Anterior cingulate cortex (tissue), 58 donors: ENCODE data around the gene IGF2R.

Experiments used
- DNase-seq, 58 donors: peaks; one replicate each; lab custom pipeline; 2025; lab: John Stamatoyannopoulos, UW

Gene IGF2R

GRCh38 chr6:159972506-159973268 lies 3.8 kb downstream of the IGF2R start:
- no peak for DNase-seq

- DNase-seq = no peak
Measured at GRCh38 chr6:159973406-159973805, 4.5 kb downstream of the IGF2R start.

- DNase-seq = no peak
Measured at GRCh38 chr6:159973951-159974350, 5.1 kb downstream of the IGF2R start.

DNA sequence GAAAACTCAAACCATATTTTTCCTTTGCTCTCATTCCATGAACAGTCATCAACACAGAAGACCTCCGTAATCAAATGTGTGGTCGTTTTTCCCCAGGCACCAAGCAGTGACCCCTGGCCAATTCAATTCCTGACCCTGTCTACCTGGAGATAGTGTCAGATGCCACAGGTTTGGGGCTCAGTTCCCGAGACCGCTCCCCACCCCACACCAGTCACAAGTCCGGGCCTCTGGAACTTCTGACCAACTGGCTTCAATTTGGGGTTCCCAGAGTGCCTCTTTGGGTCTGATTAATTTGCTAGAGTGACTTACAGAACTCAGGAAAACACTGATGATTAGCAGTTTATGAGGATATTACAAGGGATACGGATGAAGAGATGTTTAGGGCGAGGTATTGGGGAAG lies 6.0 kb downstream of the IGF2R start:
- no peak for DNase-seq

- DNase-seq = no peak
Measured at GRCh38 chr6:159976686-159977254, 7.9 kb downstream of the IGF2R start.

GRCh38 chr6:159977255-159977903 lies 8.5 kb downstream of the IGF2R start:
- peak in 8 of 58 donors; percentile 11 to 65 (median 36) for DNase-seq

DNA sequence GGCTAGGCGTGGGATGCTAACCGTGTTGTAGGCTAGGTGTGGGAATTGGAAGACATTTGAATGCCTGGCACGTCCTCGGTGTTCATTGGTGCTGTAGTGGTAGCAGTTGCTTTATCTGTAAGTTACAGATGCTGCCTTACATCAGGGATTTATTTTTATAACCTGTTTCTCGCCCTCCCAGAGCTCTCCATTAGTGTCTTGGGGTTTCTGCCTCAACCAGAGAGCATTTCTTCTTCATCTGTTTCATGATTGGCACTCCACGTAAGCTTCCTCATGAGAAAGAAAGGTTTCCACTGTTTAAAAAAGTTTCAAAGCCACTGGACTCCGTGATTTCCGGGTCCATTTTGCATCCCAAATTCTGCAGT lies 9.0 kb downstream of the IGF2R start:
- DNase-seq = no peak

DNA sequence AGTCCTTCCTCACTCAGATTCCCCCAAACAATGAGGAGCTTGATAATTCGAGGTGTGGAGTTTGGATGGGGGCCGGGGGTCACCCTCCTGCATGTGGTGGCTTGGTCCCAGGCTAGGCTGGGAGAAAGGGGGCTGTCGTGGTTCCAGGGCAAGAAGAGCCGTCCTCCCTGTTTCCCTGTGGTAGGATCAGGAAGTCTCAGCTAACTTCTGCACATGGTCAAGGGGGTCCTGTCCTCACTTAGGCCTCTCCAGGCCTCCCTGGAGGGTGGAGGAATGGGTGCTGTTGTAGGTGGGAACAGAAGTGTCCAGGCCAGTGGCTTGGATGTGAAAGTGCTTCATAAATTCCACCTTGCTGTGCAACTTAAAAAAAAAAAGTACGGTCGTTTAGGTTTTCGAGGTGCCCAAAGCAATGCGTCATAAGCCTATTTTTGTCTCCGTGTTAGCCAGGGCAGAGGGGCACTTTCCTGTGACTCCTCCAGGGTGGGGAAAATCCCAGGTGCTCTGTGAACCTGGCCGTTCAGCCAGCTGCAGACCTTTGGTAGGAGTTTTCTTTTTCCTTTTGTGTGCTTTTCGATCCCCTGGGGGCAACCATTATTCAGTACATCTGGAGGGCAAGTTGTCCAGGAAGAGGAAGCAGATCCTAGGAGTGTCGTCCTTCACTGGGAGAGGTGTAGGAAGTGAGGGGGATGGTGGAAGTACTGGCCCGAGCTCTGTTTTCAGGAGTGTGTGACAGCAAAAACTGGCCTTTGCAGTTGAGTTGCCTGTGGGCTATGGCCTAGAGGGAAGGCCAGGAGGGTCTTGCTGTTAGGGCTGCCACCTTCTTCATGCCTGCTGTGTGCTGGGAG lies 9.6 kb downstream of the IGF2R start:
- no peak for DNase-seq

GRCh38 chr6:159979136-159979874 lies 10.4 kb downstream of the IGF2R start:
- peak in 3 of 58 donors; percentile 28 to 41 (median 30) for DNase-seq

DNA sequence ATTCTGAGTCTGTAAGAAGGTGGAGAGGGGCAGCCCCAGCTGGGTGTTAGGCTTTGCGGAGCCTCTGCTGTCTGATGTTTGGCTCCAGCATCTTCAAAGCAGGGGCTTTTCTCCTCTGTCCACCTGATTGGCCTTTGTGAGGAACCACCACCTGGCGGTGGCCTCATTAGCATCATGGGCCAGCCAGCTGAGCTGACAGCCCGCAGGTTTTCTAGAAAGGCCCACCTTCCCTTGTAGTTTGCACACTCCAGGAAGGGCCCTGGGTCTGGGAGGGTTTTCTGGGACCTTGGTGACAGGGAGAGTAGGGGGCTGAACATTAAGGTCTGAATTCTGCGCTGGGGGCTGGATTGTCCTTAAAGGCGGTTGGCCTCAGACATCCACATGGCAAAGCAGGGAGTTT lies 11.6 kb downstream of the IGF2R start:
- DNase-seq = no peak

- no peak for DNase-seq
Measured at GRCh38 chr6:159981071-159981402, 12.2 kb downstream of the IGF2R start.

GRCh38 chr6:159981403-159982245 lies 12.7 kb downstream of the IGF2R start:
- no peak for DNase-seq

DNA sequence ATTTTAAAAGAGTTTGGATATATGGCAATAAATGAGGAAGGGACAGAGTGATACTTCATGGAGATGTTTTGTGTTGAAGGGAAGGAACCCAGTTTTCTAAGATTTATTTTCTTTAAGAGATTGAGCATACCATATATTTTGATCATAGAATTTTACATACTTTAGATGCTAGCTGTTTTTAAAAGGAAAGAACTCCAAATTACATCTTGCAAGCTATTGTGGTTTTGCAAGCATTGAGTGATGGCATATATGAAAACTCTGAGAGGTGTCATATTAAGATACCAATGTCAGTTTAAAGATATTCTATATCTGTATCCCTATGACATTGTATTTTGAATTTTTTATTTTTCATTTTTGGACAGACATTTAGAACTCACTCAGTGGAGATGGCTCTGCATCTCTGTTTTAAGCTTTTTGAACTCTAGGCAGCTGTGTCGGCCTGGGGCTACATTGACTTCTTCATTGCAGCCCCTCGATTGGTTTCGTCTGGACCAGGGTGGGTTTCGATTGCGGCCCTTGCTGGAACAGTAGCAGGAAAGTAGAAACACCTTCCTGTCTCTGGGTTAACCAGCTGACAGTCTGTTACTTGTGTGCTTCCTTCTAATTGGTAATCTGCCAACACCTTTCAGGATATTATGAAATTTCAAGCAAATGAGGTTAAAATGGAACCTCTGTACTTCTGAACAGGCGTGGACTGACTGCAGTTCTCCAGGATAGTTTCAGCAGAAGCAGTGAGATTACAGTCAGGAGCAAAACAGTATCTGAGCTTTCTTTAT lies 14.0 kb downstream of the IGF2R start:
- DNase-seq = no peak

DNA sequence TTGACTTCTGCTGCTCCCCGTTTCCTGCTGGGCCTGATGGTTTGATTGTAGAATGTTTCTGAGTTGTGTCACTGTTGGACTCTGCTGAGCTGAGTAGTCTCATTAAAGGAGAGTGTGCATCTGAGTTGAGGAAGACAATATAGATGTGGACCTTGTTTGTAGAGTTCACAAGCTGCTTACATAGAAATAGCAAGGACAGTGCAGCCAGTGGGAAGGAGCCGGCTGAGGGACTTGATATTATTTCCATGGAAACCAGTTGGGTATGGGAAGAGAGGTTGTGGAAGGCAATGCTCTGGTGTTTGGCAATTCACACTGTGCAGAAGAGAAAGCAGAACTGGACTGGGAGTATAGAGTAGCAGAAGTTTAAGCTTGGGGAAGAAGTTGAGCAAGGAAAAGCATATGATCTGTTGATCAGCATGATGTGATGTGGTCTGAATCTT lies 14.8 kb downstream of the IGF2R start:
- DNase-seq = no peak

GRCh38 chr6:159984268-159984786 lies 15.4 kb downstream of the IGF2R start:
- DNase-seq = no peak

- DNase-seq = no peak
Measured at GRCh38 chr6:159985296-159985945, 16.5 kb downstream of the IGF2R start.

- no peak for DNase-seq
Measured at GRCh38 chr6:159988983-159989454, 20.1 kb downstream of the IGF2R start.
